K562 (cell line): ENCODE data around the gene TBX6. TPM values are rescaled to one million over a fixed set of nuclear protein-coding genes. Genes with fewer than 3 reads are reported as not detected.

Experiments
- BCL6 ChIP-seq: fragments of 250-450 bp; sonication (Bioruptor Pico); IDR thresholded peaks from 2 replicates; pipeline ENCODE4 v1.4.0; 2020
- BRF1 ChIP-seq: IDR thresholded peaks from 3 replicates; pipeline ENCODE4 v1.6.1; 2011; ENCODE audit warnings: borderline replicate concordance, mild to moderate bottlenecking; ENCODE audit not compliant: insufficient read length; ENCODE audit errors: extremely low read depth
- CREM ChIP-seq: IDR thresholded peaks from 2 replicates; pipeline ENCODE4 v1.6.1; 2014; ENCODE audit warnings: antibody characterized with exemption, low read depth
- HIVEP1 ChIP-seq: fragments of 250-450 bp; sonication (Bioruptor Pico); IDR thresholded peaks from 2 replicates; pipeline ENCODE4 v1.4.0; 2020; ENCODE audit warnings: mild to moderate bottlenecking
- MYC ChIP-seq, 2 experiments: fragments of 250-450 bp in 1 of 2; sonication (Bioruptor Pico) in 1 of 2; IDR thresholded peaks; 2 replicates each; pipeline versions ENCODE4 v1.5.1 to v1.6.1; 2012 to 2021; ENCODE audit warnings: low read depth in 2 of 2, borderline replicate concordance in 1 of 2, improper control_type of control experiment in 1 of 2, low read length in 1 of 2, mild to moderate bottlenecking in 1 of 2, moderate library complexity in 1 of 2
- NBN ChIP-seq: fragments of 450-650 bp; IDR thresholded peaks from 2 replicates; pipeline ENCODE4 v1.6.1; 2016; ENCODE audit warnings: low read depth, mild to moderate bottlenecking
- NFE2 ChIP-seq: IDR thresholded peaks from 2 replicates; pipeline ENCODE4 v1.6.1; 2014; ENCODE audit warnings: antibody characterized with exemption, low read depth
- NFE2L1 ChIP-seq: fragments of 450-650 bp; IDR thresholded peaks from 2 replicates; pipeline ENCODE4 v1.6.1; 2016; ENCODE audit warnings: missing genetic modification characterization, low read depth, mild to moderate bottlenecking, missing compliant biosample characterization, moderate library complexity, borderline replicate concordance
- NFIX ChIP-seq: fragments of 250-450 bp; sonication (Bioruptor Pico); IDR thresholded peaks from 2 replicates; pipeline ENCODE4 v1.4.0; 2020; ENCODE audit warnings: low read depth, mild to moderate bottlenecking, moderate library complexity
- NR2C1 ChIP-seq, 2 experiments: fragments of 450-650 bp; IDR thresholded peaks; 2 replicates each; pipeline ENCODE4 v1.6.1; 2017; ENCODE audit warnings: mild to moderate bottlenecking in 2 of 2, antibody characterized with exemption in 1 of 2, inconsistent platforms in 1 of 2, missing compliant biosample characterization in 1 of 2, missing genetic modification characterization in 1 of 2
- PHTF2 ChIP-seq: fragments of 250-450 bp; sonication (Bioruptor Pico); IDR thresholded peaks from 2 replicates; pipeline ENCODE4 v1.5.0; 2021; ENCODE audit warnings: mild to moderate bottlenecking
- POLR2B ChIP-seq: fragments of 450-650 bp; IDR thresholded peaks from 2 replicates; pipeline ENCODE4 v1.6.1; 2018; ENCODE audit warnings: low read depth; ENCODE audit not compliant: partially characterized antibody
- RNF2 ChIP-seq: sonication (generic); IDR thresholded peaks from 2 replicates; pipeline ENCODE4 v1.6.1; 2016
- WHSC1 ChIP-seq: IDR thresholded peaks from one replicate; pipeline ENCODE4 v1.6.1; 2012; ENCODE audit warnings: low read length, control low read depth, inconsistent platforms
- YBX1 ChIP-seq: fragments of 450-650 bp; IDR thresholded peaks from 2 replicates; pipeline ENCODE4 v1.7.1; 2016; ENCODE audit warnings: mild to moderate bottlenecking
- ZNF124 ChIP-seq: sonication (generic); formaldehyde crosslinking; IDR thresholded peaks from 2 replicates; pipeline ENCODE4 v1.8.1; 2022; ENCODE audit warnings: missing genetic modification reagents
- ZNF436 ChIP-seq: fragments of 250-450, 450-650 bp; sonication (Bioruptor Pico); formaldehyde crosslinking; IDR thresholded peaks from 2 replicates; pipeline ENCODE4 v1.7.0; 2020; ENCODE audit warnings: mild to moderate bottlenecking
- ZNF707 ChIP-seq: fragments of 250-450 bp; sonication (Bioruptor Pico); conservative IDR thresholded peaks from 2 replicates; pipeline ENCODE4 v1.8.0; 2022; ENCODE audit warnings: inconsistent platforms, mild to moderate bottlenecking, moderate library complexity
- ZNF75A ChIP-seq: fragments of 450-650 bp; formaldehyde crosslinking; IDR thresholded peaks from 2 replicates; pipeline ENCODE4 v1.4.0; 2020; ENCODE audit warnings: mild to moderate bottlenecking
- ZNF766 ChIP-seq: fragments of 200-800 bp; sonication (Bioruptor generic); conservative IDR thresholded peaks from 2 replicates; pipeline ENCODE4 v1.6.1; 2016; ENCODE audit warnings: missing genetic modification characterization, missing compliant biosample characterization
- ZNF79 ChIP-seq: fragments of 250-450 bp; sonication (Bioruptor Pico); IDR thresholded peaks from 2 replicates; pipeline ENCODE4 v1.4.0; 2020; ENCODE audit warnings: low read depth, mild to moderate bottlenecking, moderate library complexity
- polyA plus RNA-seq, 8 experiments: library from polyadenylated mRNA; depleted of rRNA in 4 of 8; stranded (reverse) in 5 of 8; unstranded in 3 of 8; fragments of >200 nt; fragmentation: Nextera tagmentation in 2 of 8; fragmentation: Illumina TruSeq in 1 of 8; extraction: Ambion mirVana in 2 of 8; extraction: Trizol in 1 of 8; gene quantifications; 2 replicates each; pipeline versions ENCODE4 v1.2.1 to v1.2.3, GENCODE V29; 2011 to 2014; ENCODE audit warnings: inconsistent platforms in 1 of 8, missing spikeins in 1 of 8
- total RNA-seq, 7 experiments: library from RNA; depleted of rRNA in 6 of 7; stranded (reverse); fragments of >200 nt in 6 of 7; fragmentation: Illumina TruSeq in 2 of 7; extraction: Trizol in 2 of 7; gene quantifications; 2 replicates each; pipeline versions ENCODE4 v1.2.1 to v1.2.3, GENCODE V29; 2011 to 2021; ENCODE audit warnings: low replicate concordance in 1 of 7
- TF ChIP-seq, protein P1 (sequence below), 2 experiments: fragments of 450-650 bp in 1 of 2; sonication (generic) in 1 of 2; formaldehyde crosslinking in 1 of 2; IDR thresholded peaks in 1 of 2; conservative IDR thresholded peaks in 1 of 2; 2 replicates each; pipeline versions ENCODE4 v1.6.1 to v1.8.1; 2016 to 2023; ENCODE audit warnings: mild to moderate bottlenecking in 2 of 2, moderate library complexity in 2 of 2, inconsistent platforms in 1 of 2, missing genetic modification reagents in 1 of 2
- TF ChIP-seq, protein P2 (sequence below): sonication (generic); formaldehyde crosslinking; IDR thresholded peaks from 2 replicates; pipeline ENCODE4 v1.8.0; 2022; ENCODE audit warnings: missing genetic modification reagents, mild to moderate bottlenecking, borderline replicate concordance
- TF ChIP-seq, protein P3 (sequence below): fragments of 450-650 bp; IDR thresholded peaks from 2 replicates; pipeline ENCODE4 v1.6.1; 2016; ENCODE audit warnings: antibody characterized with exemption

The TBX6 gene
- total and polyA plus RNA-seq, 9 of the 15 experiments (the other 6 are each of a cell fraction or from before 2014, with no cell fraction given), result 0.07 to 0.58 (median 0.11) TPM; not detected in 2

DNA sequence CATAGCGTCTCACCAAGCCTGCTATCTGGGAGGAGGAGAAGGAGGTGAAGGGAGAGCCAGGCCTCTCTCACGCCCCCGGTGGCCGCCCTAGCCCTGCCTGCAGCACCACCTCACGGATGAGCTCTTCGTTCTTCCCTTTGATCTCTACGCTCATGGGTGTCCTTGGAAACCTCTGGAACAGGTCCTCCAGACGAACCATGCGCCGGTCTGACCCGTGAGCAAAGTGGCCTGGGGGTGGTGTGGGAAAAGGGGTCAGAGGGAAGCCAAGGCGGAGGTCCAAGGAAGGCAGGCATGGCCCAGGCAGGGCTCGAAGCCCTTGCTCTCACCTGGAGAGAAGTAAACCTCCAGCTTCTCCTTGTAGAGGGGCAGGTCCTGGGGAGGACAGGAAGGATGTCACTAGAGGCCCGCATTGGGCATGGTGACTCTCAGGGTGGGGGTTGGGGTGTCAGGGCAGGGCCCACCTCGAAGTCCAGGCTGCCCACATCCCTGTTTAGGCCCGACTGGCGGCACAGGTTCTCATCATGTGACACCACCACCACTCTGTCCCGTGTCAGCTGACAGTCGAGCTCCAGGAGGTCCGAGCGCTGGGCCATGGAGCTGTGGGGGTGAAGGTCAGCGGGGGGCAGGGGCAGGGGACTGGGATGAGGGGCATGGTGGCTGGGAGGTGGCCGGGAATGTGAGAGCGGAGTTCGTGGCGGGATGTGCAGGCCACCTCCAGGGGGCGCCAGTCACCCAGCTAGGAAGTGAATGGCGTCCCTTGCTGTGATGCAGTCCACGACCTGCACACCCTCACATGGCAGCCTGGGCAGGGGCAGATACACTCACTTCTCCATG, 20.7 kb upstream of the TBX6 start (continued):
- TF ChIP-seq, protein P1, sequence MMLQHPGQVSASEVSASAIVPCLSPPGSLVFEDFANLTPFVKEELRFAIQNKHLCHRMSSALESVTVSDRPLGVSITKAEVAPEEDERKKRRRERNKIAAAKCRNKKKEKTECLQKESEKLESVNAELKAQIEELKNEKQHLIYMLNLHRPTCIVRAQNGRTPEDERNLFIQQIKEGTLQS (IDR thresholded peaks at IDR 0.05), result 0 out of 2 replicates have a peak, but pooled peaks have one; percentile 24
- TF ChIP-seq, protein P1 (CRISPR knock-in tag; conservative IDR thresholded peaks at IDR 0.05), result no peak
- TF ChIP-seq RNF2 (no peak), BRF1 (no peak), NR2C1 (IDR thresholded peaks at IDR 0.05) (no peak), NR2C1 (tag; IDR thresholded peaks at IDR 0.05) (no peak), ZNF124 (CRISPR knock-in tag) (no peak), NBN (no peak), ZNF707 (CRISPR knock-in tag) (no peak), WHSC1 (no peak), ZNF79 (no peak), MYC (IDR thresholded peaks at IDR 0.05; ENCODE audit: low read depth, low read length) (peak; percentile 40; the same call in 1 of the 2 replicates), MYC (CRISPR knock-in tag; IDR thresholded peaks at IDR 0.05; ENCODE audit: borderline replicate concordance, low read depth) (no peak), NFE2L1 (tag) (no peak), PHTF2 (CRISPR knock-in tag) (no peak), ZNF436 (no peak), NFIX (no peak), POLR2B (no peak), ZNF75A (CRISPR knock-in tag) (no peak), CREM (peak; percentile 47; the same call in 1 of the 2 replicates), ZNF766 (CRISPR knock-in tag) (no peak), HIVEP1 (CRISPR knock-in tag) (no peak), YBX1 (no peak), NFE2 (no peak), BCL6 (CRISPR knock-in tag) (no peak)
- TF ChIP-seq, protein P2, sequence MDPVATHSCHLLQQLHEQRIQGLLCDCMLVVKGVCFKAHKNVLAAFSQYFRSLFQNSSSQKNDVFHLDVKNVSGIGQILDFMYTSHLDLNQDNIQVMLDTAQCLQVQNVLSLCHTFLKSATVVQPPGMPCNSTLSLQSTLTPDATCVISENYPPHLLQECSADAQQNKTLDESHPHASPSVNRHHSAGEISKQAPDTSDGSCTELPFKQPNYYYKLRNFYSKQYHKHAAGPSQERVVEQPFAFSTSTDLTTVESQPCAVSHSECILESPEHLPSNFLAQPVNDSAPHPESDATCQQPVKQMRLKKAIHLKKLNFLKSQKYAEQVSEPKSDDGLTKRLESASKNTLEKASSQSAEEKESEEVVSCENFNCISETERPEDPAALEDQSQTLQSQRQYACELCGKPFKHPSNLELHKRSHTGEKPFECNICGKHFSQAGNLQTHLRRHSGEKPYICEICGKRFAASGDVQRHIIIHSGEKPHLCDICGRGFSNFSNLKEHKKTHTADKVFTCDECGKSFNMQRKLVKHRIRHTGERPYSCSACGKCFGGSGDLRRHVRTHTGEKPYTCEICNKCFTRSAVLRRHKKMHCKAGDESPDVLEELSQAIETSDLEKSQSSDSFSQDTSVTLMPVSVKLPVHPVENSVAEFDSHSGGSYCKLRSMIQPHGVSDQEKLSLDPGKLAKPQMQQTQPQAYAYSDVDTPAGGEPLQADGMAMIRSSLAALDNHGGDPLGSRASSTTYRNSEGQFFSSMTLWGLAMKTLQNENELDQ, result no peak
- TF ChIP-seq, protein P3, sequence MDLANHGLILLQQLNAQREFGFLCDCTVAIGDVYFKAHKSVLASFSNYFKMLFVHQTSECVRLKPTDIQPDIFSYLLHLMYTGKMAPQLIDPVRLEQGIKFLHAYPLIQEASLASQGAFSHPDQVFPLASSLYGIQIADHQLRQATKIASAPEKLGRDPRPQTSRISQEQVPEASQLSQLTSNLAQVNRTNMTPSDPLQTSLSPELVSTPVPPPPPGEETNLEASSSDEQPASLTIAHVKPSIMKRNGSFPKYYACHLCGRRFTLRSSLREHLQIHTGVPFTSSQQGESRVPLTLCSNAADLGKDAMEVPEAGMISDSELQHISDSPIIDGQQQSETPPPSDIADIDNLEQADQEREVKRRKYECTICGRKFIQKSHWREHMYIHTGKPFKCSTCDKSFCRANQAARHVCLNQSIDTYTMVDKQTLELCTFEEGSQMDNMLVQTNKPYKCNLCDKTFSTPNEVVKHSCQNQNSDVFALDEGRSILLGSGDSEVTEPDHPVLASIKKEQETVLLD, result no peak
